COLO668 (cell line): ENCODE data around the gene DMP1.

Source experiments
- DNase-seq: peaks from one replicate; lab custom pipeline; 2025; ENCODE audit not compliant: unreplicated experiment; lab: John Stamatoyannopoulos, UW

The DMP1 gene, protein sequence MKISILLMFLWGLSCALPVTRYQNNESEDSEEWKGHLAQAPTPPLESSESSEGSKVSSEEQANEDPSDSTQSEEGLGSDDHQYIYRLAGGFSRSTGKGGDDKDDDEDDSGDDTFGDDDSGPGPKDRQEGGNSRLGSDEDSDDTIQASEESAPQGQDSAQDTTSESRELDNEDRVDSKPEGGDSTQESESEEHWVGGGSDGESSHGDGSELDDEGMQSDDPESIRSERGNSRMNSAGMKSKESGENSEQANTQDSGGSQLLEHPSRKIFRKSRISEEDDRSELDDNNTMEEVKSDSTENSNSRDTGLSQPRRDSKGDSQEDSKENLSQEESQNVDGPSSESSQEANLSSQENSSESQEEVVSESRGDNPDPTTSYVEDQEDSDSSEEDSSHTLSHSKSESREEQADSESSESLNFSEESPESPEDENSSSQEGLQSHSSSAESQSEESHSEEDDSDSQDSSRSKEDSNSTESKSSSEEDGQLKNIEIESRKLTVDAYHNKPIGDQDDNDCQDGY

DNA sequence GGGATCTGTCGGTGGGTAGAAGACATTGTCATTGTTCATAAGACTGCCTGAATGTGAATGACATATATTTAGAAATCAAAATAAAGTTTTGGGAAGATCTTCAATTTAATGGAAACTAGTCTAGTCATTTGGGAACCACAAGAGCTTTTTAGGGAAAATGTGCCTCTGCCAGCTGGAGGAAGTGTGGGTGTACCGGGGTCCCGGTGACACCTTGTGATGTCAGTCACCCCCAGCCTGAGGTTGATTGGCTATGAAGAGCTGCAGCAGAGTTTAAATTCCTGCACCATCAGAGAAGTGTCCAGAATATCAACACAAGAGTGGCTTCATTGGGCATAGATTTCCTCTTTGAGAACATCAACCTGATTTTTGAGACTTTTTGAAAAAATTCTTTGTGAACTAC, at the start of gene DMP1:
Gene DMP1, plus strand, starts transcription at position 301 of the 400 bp plus-strand sequence. CDS start 6,213 bp downstream, outside the sequence.
- no peak for DNase-seq

DNA sequence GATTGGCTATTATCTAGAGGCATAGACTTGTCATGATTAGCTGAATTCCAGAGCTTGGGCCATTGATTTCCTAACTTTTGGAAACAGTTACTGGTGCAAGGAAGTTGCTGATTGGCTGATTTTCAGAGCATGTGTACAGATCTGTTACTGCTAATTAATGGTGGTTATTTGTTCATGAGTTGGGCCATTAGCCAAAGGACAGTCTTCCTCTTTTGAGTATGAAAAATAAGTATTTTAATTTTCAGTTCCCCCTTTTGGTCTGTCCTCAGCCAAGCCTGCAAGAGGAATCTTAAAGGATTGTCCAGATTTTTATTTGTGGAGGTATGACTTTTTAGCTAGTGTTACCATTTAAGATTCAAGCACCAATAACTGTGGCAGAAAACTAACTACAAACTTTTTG, 48.7 kb upstream of the DMP1 start:
- no peak for DNase-seq

DNA sequence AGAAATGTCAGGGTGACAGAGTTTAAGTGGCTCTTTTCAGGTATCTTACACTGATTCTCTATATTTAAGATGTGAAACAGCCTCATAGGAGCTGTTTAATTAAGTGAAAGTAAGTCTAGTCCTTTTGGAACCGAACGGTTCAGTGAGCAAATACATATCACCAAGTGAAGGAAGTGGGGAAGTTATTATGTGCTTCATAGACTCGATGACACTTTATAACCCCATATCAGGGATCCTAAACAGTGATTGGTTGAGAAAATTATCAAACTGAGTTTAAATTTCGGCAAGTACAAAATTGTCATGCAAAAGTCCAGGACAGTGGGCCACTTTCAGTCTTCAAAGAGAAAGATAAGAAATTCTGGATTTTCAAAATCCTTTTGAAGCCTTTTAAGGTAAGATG, 41.9 kb upstream of the DMP1 start, which contains the start of gene DSPP:
Gene DSPP, plus strand, starts transcription at position 301 of the 400 bp plus-strand sequence. CDS start 2,380 bp downstream, outside the sequence.
- DNase-seq: no peak

DNA sequence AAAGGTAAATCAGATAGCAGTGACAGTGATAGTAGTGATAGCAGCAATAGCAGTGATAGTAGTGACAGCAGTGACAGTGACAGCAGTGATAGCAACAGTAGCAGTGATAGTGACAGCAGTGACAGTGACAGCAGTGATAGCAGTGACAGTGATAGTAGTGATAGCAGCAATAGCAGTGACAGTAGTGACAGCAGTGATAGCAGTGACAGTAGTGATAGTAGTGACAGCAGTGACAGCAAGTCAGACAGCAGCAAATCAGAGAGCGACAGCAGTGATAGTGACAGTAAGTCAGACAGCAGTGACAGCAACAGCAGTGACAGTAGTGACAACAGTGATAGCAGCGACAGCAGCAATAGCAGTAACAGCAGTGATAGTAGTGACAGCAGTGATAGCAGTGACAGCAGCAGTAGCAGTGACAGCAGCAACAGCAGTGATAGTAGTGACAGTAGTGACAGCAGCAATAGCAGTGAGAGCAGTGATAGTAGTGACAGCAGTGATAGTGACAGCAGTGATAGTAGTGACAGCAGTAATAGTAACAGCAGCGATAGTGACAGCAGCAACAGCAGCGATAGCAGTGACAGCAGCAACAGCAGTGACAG, 35.7 kb upstream of the DMP1 start:
- DNase-seq: no peak

DNA sequence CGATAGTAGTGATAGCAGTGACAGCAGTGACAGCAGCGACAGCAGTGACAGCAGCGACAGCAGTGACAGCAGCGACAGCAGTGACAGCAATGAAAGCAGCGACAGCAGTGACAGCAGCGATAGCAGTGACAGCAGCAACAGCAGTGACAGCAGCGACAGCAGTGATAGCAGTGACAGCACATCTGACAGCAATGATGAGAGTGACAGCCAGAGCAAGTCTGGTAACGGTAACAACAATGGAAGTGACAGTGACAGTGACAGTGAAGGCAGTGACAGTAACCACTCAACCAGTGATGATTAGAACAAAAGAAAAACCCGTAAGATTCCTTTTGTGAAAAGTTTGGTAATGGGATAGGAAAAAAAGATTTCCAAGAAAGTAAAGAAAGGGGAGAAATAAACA, 33.8 kb upstream of the DMP1 start:
- DNase-seq: no peak

DNA sequence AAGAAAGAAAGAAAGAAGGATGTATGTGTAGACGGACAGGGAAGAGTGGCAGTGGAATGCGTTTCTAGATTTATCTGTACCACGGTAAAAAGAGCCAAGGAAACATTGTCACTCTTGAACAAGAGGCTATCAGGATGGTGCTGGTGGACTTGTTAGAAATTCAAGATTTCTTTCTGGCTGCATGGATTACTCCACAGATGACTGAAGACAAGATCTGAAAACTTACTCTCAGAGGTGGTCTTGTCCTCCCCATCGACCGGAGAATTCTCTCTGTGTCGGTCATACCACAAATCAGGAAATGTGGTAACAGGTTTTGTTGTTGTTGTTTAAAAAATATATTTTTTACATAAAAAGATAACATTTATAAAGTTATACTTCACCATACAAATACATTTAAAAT, 30.0 kb upstream of the DMP1 start:
- DNase-seq: no peak

DNA sequence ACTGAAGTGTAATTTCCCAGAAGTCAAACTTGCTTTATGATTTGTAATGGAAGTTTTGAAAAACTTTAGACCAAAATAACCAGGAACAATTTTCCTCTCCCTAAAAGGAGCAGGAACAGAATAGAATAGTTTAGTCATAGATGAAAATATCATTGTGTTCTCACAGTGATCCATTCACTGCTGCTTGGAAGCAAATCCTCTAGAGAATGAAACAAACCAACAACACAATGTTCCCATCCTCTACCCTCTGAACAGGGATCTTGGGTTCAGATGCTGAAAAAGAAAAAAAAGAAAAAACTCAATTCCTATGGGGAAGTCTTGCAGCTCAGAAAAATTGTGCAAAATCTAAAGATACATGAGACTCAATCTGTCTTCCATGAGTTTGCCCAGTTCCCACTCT, 29.6 kb upstream of the DMP1 start:
- DNase-seq: no peak

DNA sequence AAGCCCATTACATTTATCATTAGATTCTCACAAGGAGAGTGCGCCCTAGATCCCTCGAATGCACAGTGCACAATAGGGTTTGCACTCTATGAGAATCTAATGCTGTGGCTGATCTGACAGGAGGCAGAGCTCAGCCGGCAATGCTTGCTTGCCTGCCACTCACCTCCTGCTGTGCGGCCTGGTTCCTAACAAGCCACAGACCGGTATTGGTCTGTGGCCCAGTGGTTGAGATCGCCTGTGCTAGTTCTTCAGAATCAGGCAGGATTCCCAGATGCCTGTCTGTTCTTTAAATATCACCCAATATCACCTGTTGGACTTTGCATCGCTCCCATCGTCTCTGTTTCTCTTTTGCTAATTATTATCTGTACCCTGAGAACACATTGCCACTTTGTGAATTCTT, 27.8 kb upstream of the DMP1 start:
- DNase-seq: no peak

DNA sequence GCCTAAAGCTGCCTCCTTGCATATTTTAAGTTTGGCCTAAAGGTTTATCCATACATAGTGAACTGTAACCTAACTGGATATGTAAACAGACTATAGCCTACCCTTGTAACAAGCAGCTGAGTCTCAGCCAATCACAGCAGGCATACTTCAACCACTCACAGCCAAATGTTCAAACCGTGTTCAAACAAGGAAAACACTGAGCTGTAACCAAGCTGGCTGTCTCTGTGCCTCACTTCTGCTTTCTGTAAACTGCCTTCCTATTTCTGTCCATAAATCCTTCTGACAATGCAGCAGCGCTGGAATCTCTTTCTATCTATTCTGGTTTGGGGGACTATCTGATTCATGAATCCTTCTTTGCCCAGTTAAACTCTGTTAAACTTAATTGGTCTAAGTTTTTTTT, 25.4 kb upstream of the DMP1 start:
- DNase-seq: no peak

DNA sequence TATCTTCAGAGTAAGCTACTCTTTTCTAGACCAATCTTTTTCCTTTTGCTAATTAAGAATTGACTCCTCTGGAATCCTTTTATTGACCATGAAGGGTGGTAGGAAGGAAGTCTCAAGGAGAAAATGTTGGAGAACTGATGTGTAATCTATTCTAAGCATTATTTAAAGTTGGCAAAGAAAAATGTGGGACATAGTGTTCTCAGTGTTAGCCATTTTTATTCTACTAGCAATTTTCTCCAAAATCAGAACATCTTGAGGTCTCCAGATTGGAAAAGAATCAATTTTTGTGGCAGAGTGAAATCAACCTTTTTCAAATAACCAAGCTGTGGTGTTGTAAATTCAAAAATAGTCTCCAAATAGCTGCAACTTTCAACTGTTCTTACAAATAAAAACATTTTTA, 18.4 kb upstream of the DMP1 start:
- DNase-seq: no peak

DNA sequence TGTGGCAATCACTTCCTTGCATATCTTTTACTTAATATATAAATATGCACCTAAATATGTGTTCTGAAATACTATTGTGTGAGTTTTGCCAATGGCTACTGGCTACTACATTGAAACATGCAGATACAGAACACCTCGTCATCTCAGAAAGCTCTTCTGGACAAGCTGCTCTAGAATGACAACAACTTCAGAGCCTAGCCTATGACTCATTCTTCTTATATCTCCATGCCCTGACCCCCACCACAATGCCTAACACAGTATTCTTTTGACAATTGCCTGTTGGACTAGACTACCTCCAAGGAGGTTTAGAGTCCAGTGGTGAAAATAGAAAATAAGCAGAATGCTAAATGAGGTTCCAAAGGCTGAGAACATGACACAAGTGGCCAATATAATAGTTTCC, 17.6 kb upstream of the DMP1 start:
- no peak for DNase-seq

DNA sequence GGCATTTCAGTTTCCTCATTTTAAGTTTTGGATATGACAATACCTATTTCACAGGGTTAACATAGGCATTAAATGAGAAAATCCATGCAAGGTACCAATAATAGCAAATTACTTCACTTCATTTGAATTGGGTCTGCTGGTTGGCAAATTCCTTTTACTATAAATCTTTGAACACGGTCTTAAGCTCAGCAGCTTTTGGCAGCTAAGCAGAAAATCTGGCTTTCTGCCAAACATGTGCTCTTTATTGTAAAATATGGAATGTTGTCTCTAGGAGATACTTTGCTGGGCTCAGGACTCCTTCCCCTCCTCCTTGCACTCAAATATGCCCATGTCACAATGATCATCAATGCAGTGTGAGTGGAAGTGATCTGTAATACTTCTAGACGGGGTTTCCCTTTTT, 16.8 kb upstream of the DMP1 start:
- DNase-seq: no peak

DNA sequence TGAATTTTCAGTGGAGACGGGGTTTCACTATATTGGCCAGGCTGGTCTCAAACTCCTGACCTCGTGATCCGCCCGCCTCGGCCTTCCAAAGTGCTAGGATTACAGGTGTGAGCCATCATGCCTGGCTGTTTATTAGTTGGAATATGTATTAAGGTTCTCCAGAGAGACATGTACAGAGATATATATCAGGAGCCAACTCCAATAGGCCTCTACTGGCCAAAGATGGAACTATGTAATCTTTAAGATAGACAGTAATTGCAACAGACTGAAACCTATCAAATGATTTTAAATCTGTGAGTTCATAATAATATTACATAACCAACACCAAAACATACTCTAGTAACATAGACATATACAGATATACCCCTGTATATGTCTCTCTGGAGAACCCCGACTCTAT, 5.8 kb upstream of the DMP1 start:
- no peak for DNase-seq

DNA sequence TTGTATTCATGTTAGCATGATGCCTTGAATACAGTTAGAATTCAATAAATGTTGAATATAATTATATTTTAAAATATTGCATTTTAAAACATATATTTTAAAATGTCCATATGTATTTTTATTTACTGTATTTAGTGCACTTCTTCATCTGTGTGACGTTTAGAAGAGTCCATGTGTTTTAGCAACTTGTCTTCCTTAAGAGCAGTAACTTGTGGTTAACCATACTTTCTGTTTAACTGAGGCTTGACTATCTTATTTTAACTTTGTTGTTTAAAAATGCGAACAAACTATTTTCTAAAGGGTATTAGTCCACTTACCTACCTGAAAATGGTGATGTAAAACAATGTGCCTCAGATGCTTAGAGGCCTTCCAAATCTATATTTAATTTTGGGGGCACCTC, 858 bp downstream of the DMP1 start:
- no peak for DNase-seq

DNA sequence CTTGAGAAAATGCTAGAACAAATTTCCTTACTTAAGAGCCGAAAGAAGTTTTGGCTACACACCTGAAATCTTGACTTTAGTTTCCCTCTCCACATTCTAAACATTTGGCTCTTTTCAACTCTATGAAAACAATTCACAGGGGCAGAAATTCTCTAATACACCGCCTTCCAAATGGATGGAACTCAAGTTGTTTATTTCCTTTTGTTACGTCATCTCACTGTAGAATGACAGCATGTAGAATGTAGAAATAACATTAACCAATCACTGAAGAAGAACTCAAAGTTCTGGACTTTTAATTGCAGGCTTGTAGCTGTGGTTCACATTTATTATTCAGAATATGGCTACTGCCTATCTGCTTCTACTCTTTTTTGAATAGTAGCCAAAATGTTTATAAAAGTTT, 1.9 kb downstream of the DMP1 start:
- no peak for DNase-seq

DNA sequence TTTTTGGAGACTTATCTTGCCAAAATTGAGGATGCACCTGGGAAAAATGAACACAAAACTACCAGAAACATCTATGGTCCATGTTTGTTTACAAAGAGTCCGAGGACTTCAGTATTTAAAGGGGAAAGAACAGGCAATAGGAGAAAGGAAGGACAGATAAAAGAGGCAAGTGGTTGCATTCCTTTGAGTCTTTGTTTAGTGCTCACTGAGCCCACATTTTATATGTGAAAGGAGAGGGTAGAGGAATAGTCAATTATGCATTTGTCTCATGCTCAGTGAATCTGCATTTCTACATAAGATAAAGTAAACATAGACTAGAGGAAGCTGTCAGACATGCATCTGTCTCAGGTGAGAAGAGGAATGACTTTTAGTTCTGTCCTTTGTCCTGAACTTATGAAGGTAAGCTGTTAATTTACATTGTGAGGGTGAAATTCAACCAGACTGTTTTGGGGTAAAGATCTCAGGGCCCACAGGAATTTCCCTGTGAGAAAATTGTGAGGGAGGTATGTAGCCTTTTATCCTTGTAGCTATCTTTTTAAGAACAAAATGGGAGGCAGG, 4.5 kb downstream of the DMP1 start:
- no peak for DNase-seq

DNA sequence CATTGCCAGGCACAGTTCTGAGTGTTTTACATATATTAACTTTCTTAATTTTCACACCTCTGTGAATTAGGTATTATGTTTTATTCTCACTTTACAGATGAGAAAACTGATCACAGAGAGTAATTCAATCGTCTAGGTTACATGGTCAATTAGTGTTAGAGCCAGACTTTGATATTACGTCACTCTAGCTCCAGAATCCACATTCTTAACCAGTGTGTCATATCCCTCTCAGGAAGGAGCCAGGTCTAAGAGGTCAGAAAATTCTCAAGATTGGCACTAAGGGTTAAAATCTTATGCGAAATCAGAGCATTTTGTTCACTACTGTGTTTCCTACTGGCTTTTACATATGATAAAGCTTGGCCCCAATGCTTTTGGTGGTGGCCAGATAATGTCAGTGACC, 7.4 kb downstream of the DMP1 start:
- no peak for DNase-seq

DNA sequence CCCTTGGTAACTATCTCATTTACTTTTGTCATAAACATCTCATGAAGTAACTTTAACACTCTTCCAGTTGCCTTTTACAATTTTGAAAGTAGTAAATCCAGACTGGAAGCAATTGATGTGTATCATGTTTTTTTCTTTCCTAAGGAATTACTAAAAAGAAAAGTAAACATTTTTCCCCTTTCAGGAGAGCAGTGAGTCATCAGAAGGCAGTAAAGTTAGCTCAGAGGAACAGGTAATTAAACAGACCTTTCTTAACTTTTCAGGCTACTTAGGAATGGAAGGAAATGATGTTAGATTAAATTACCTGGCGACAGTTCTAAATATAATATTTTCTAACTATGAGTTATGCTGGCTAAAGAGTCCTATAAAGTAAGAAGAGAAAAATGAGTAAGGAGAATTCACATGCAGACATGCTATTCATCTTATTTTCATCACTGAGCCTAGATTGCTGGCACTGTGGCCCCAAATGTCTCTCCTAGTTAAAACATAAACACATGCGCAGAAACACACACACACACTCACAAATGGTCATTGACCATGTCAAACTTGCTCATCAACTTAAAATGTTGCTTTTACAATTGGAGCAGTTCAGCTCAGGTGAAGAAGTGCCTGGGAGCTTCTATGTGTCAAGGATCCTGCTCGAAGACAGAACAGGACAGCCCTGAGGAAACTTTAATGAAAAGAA, 9.3 kb downstream of the DMP1 start:
- no peak for DNase-seq

DNA sequence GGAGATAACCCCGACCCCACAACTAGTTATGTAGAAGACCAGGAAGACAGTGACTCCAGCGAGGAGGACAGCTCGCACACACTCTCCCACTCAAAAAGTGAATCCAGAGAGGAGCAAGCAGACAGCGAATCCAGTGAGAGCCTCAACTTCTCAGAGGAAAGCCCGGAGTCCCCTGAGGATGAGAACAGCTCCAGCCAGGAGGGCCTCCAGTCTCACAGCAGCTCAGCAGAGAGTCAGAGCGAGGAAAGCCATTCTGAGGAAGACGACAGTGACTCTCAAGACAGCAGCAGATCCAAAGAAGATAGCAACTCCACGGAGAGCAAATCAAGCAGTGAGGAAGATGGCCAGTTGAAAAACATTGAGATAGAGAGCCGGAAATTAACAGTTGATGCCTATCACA, 12.8 kb downstream of the DMP1 start:
- DNase-seq: no peak

DNA sequence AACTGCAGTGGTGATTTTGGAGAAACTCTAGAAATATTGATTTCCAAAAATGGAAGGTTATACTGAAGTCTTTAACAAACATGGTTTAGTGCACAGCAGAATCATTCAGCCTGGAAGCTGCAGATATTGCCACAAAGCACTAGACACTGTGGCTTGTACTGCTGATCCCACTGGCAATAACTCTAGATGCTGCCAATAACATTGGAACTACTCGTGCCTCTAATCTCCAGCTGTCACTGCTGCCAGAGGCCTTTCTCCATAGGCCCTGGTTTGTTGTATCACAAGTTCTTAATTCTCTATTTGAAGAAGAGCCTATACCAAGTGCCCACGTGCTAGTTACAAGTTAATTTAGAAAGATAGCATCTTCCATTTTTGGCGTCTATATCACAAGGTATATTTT, 19.3 kb downstream of the DMP1 start:
- no peak for DNase-seq

DNA sequence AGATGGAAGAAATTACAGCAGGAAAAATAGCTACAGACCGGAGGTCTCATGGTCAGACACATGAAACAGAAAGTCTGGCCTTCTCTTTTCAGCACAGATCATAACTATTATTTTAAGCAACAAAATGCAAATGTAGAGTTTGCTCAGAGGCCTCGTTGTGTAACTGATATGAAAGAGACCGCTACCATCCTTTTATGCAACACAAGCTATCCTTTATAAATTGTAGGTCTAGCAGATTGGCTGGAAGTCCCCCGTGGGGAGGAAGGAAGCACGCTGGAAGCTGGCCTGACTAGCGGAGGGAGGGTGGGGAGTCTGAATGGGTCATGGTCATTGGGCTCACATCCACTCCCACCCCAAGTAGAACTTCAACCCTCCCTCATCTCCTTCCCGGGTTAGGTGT, 27.7 kb downstream of the DMP1 start:
- DNase-seq: no peak
